Mesothelial cell of epicardium (in vitro differentiated cells): ENCODE results near the gene ZNF18. TPM values are rescaled to one million over a fixed set of nuclear protein-coding genes. Genes with fewer than 3 reads are reported as not detected.
"Not testable (repeated sequence)": the region's sequence is repeated elsewhere in the genome, so short reads cannot be mapped to it uniquely, and the experiment has no call there.

ENCODE experiments used
- DNase-seq, 2 experiments: peaks; one replicate each; pipeline ENCODE4 v3.0.0; 2021; ENCODE audit warnings: low spot score in 2 of 2; ENCODE audit not compliant: unreplicated experiment in 2 of 2
- H3K27ac Mint-ChIP-seq: 2 replicates; pipeline ENCODE4 v1.8.0; 2021; ENCODE audit warnings: mixed read lengths
- H3K27me3 Mint-ChIP-seq: 2 replicates; pipeline ENCODE4 v1.8.0; 2021; ENCODE audit warnings: low read depth, mixed read lengths
- H3K36me3 Mint-ChIP-seq: 2 replicates; pipeline ENCODE4 v1.8.0; 2021; ENCODE audit warnings: mixed read lengths
- H3K4me1 Mint-ChIP-seq: 2 replicates; pipeline ENCODE4 v1.8.0; 2021; ENCODE audit warnings: mixed read lengths
- H3K4me3 Mint-ChIP-seq: 2 replicates; pipeline ENCODE4 v1.8.0; 2021; ENCODE audit warnings: mild to moderate bottlenecking, moderate library complexity, mixed read lengths
- H3K9me3 Mint-ChIP-seq: 2 replicates; pipeline ENCODE4 v1.8.0; 2021; ENCODE audit warnings: mixed read lengths
- CTCF ChIP-seq: fragments of 200-600 bp; sonication (generic); IDR thresholded peaks from one replicate; pipeline ENCODE4 v1.5.0; 2021; ENCODE audit warnings: antibody characterized with exemption; ENCODE audit not compliant: unreplicated experiment
- total RNA-seq: library from RNA; stranded (reverse); gene quantifications from 3 replicates; pipeline ENCODE4 v1.2.1, GENCODE V29; 2021

The ZNF18 gene
- total RNA-seq, 1 donor from 2014 or later = 10.1 TPM

- TF ChIP-seq CTCF = no peak
- peaks cover 51% of the 10 kb centered on the region for H3K9me3 Mint-ChIP-seq
- no peak for DNase-seq
- H3K4me3 Mint-ChIP-seq = no peak overlapping the region
- no peaks in the 10 kb centered on the region for H3K4me1 Mint-ChIP-seq
- no peak overlapping the region for H3K27ac Mint-ChIP-seq
- H3K27me3 Mint-ChIP-seq = no peaks in the 10 kb centered on the region
- H3K36me3 Mint-ChIP-seq = peaks cover 26% of the 10 kb centered on the region
These were observed 42.3 kb downstream of the ZNF18 start for GRCh38 chr17:11954936-11955335.

- H3K9me3 Mint-ChIP-seq = peaks cover 51% of the 10 kb centered on the region
- DNase-seq = no peak
- no peak overlapping the region for H3K27ac Mint-ChIP-seq
- H3K4me1 Mint-ChIP-seq = no peaks in the 10 kb centered on the region
- no peaks in the 10 kb centered on the region for H3K27me3 Mint-ChIP-seq
- TF ChIP-seq CTCF = no peak
- H3K4me3 Mint-ChIP-seq = no peak overlapping the region
- H3K36me3 Mint-ChIP-seq = peaks cover 26% of the 10 kb centered on the region
These were observed 43.4 kb downstream of the ZNF18 start for GRCh38 chr17:11953924-11954323.

- H3K9me3 Mint-ChIP-seq = peaks cover 38% of the 10 kb centered on the region
- H3K27me3 Mint-ChIP-seq = no peaks in the 10 kb centered on the region
These were observed 44.7 kb downstream of the ZNF18 start for GRCh38 chr17:11952610-11953009.

GRCh38 chr17:11950771-11951519, 46.3 kb downstream of the ZNF18 start:
- no peak for DNase-seq
- Mint-ChIP-seq H3K27me3 (no peaks in the 10 kb centered on the region), H3K9me3 (peaks cover 25% of the 10 kb centered on the region), H3K4me1 (no peaks in the 10 kb centered on the region), H3K36me3 (peaks cover 10% of the 10 kb centered on the region), H3K27ac (no peak overlapping the region), H3K4me3 (no peak overlapping the region)
- TF ChIP-seq CTCF = no peak

More at GRCh38 chr17:11952610-11953009, 44.7 kb downstream of the ZNF18 start:
- Mint-ChIP-seq H3K4me3 (no peak overlapping the region), H3K36me3 (peaks cover 17% of the 10 kb centered on the region), H3K27ac (no peak overlapping the region), H3K4me1 (no peaks in the 10 kb centered on the region)
- DNase-seq = no peak
- TF ChIP-seq CTCF = no peak

- not testable (repeated sequence) for H3K4me1 Mint-ChIP-seq, H3K36me3 Mint-ChIP-seq, H3K27ac Mint-ChIP-seq, H3K4me3 Mint-ChIP-seq, DNase-seq, H3K27me3 Mint-ChIP-seq
- H3K9me3 Mint-ChIP-seq = peaks cover 12% of the 10 kb centered on the region
These were observed 47.7 kb downstream of the ZNF18 start for GRCh38 chr17:11949571-11949970.

- no peaks in the 10 kb centered on the region for H3K27me3 Mint-ChIP-seq
These were observed 48.5 kb downstream of the ZNF18 start for GRCh38 chr17:11948789-11949188.

More at GRCh38 chr17:11948789-11949188, 48.5 kb downstream of the ZNF18 start:
- H3K4me1 Mint-ChIP-seq = peaks cover 6% of the 10 kb centered on the region
- peaks cover 6% of the 10 kb centered on the region for H3K9me3 Mint-ChIP-seq
- DNase-seq = no peak
- H3K4me3 Mint-ChIP-seq = no peak overlapping the region
- peak overlapping the region; percentile 30 for H3K27ac Mint-ChIP-seq
- no peak for TF ChIP-seq CTCF
- peaks cover 3% of the 10 kb centered on the region for H3K36me3 Mint-ChIP-seq
